K562 (cell line): ENCODE measurements around the gene DEPP1. TPM values are rescaled to one million over a fixed set of nuclear protein-coding genes. Genes with fewer than 3 reads are reported as not detected.

ENCODE experiments used
- CBFB ChIP-seq: sonication (generic); formaldehyde crosslinking; IDR thresholded peaks from 2 replicates; pipeline ENCODE4 v1.4.0; 2020; ENCODE audit warnings: mild to moderate bottlenecking, missing genetic modification reagents
- ETS2 ChIP-seq: IDR thresholded peaks from 2 replicates; pipeline ENCODE4 v1.6.1; 2016; ENCODE audit warnings: borderline replicate concordance, missing genetic modification characterization, mild to moderate bottlenecking, moderate library complexity, missing compliant biosample characterization; ENCODE audit not compliant: poor library complexity, severe bottlenecking
- SMARCC2 ChIP-seq: fragments of 450-650 bp; IDR thresholded peaks from 2 replicates; pipeline ENCODE4 v1.6.1; 2017; ENCODE audit warnings: antibody characterized with exemption, moderate library complexity, mild to moderate bottlenecking, low read depth
- TFE3 ChIP-seq: fragments of 450-650 bp; formaldehyde crosslinking; IDR thresholded peaks from 2 replicates; pipeline ENCODE4 v1.4.0; 2020; ENCODE audit warnings: mild to moderate bottlenecking, mixed read lengths
- ZNF121 ChIP-seq: sonication (generic); formaldehyde crosslinking; conservative IDR thresholded peaks from 2 replicates; pipeline ENCODE4 v1.8.0; 2022; ENCODE audit warnings: missing genetic modification reagents
- ZNF133 ChIP-seq: fragments of 250-450 bp; sonication (Bioruptor Pico); IDR thresholded peaks from 2 replicates; pipeline ENCODE4 v1.4.0; 2020; ENCODE audit warnings: mild to moderate bottlenecking
- ZNF224 ChIP-seq: sonication (generic); formaldehyde crosslinking; IDR thresholded peaks from 2 replicates; pipeline ENCODE4 v1.8.0; 2022; ENCODE audit warnings: mild to moderate bottlenecking, missing genetic modification reagents
- ZNF431 ChIP-seq: sonication (generic); formaldehyde crosslinking; IDR thresholded peaks from 2 replicates; pipeline ENCODE4 v1.8.0; 2022; ENCODE audit warnings: mild to moderate bottlenecking, missing genetic modification reagents
- ZNF512 ChIP-seq: IDR thresholded peaks from 2 replicates; pipeline ENCODE4 v1.6.1; 2016; ENCODE audit warnings: missing genetic modification characterization, missing compliant biosample characterization
- polyA plus RNA-seq, 8 experiments: library from polyadenylated mRNA; depleted of rRNA in 4 of 8; stranded (reverse) in 5 of 8; unstranded in 3 of 8; fragments of >200 nt; fragmentation: Nextera tagmentation in 2 of 8; fragmentation: Illumina TruSeq in 1 of 8; extraction: Ambion mirVana in 2 of 8; extraction: Trizol in 1 of 8; gene quantifications; 2 replicates each; pipeline versions ENCODE4 v1.2.1 to v1.2.3, GENCODE V29; 2011 to 2014; ENCODE audit warnings: inconsistent platforms in 1 of 8, missing spikeins in 1 of 8
- total RNA-seq, 7 experiments: library from RNA; depleted of rRNA in 6 of 7; stranded (reverse); fragments of >200 nt in 6 of 7; fragmentation: Illumina TruSeq in 2 of 7; extraction: Trizol in 2 of 7; gene quantifications; 2 replicates each; pipeline versions ENCODE4 v1.2.1 to v1.2.3, GENCODE V29; 2011 to 2021; ENCODE audit warnings: low replicate concordance in 1 of 7
- TF ChIP-seq, protein P1 (sequence below): fragments of 450-650 bp; IDR thresholded peaks from 2 replicates; pipeline ENCODE4 v1.7.1; 2018; ENCODE audit warnings: mild to moderate bottlenecking, low read depth; ENCODE audit not compliant: partially characterized antibody

DEPP1 gene
- total and polyA plus RNA-seq, 9 of the 15 experiments (the other 6 are each of a cell fraction or from before 2014, with no cell fraction given), result 0.04 to 0.54 (median 0.20) TPM; not detected in 1

- TF ChIP-seq ZNF121 (CRISPR knock-in tag) (no peak), ZNF224 (CRISPR knock-in tag) (no peak), ZNF512 (tag) (no peak), ZNF133 (CRISPR knock-in tag) (no peak), ZNF431 (CRISPR knock-in tag) (no peak), ETS2 (no peak), SMARCC2 (no peak), TFE3 (CRISPR knock-in tag) (no peak), CBFB (CRISPR knock-in tag) (no peak)
- TF ChIP-seq, protein P1, sequence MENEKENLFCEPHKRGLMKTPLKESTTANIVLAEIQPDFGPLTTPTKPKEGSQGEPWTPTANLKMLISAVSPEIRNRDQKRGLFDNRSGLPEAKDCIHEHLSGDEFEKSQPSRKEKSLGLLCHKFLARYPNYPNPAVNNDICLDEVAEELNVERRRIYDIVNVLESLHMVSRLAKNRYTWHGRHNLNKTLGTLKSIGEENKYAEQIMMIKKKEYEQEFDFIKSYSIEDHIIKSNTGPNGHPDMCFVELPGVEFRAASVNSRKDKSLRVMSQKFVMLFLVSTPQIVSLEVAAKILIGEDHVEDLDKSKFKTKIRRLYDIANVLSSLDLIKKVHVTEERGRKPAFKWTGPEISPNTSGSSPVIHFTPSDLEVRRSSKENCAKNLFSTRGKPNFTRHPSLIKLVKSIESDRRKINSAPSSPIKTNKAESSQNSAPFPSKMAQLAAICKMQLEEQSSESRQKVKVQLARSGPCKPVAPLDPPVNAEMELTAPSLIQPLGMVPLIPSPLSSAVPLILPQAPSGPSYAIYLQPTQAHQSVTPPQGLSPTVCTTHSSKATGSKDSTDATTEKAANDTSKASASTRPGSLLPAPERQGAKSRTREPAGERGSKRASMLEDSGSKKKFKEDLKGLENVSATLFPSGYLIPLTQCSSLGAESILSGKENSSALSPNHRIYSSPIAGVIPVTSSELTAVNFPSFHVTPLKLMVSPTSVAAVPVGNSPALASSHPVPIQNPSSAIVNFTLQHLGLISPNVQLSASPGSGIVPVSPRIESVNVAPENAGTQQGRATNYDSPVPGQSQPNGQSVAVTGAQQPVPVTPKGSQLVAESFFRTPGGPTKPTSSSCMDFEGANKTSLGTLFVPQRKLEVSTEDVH, result no peak
Observed at GRCh38 chr10:44961931-44962750, 16.5 kb downstream of the DEPP1 start (continued).
